HG03066 (cell line): Measurements from ENCODE around the gene RALGPS1.

Experiments used
- ATAC-seq: cut with Tn5 transposase; IDR thresholded peaks from one replicate; pipeline ENCODE4 v1.9.1; 2021; ENCODE audit warnings: low read depth; ENCODE audit not compliant: unreplicated experiment

Gene RALGPS1

DNA sequence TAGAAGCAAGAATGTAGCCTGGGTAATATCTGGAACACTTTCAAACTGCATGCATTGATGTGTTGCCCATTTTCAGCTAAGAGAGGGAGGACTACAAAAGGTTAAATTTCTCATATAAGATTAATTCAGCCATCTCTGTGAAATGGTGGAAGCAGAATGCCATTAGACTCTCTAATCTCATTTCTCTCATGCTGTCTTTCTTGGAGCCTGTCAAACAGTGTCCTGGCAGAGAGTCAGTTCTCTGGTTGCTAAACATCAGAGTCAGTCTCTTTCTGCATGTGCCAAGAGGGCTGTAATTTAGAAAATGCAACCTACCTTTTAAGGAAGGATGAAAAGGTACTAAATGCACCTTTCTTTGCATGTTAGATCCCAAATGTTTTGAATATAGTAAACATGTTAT lies 349.1 kb downstream of the RALGPS1 start:
- ATAC-seq, result no peak

DNA sequence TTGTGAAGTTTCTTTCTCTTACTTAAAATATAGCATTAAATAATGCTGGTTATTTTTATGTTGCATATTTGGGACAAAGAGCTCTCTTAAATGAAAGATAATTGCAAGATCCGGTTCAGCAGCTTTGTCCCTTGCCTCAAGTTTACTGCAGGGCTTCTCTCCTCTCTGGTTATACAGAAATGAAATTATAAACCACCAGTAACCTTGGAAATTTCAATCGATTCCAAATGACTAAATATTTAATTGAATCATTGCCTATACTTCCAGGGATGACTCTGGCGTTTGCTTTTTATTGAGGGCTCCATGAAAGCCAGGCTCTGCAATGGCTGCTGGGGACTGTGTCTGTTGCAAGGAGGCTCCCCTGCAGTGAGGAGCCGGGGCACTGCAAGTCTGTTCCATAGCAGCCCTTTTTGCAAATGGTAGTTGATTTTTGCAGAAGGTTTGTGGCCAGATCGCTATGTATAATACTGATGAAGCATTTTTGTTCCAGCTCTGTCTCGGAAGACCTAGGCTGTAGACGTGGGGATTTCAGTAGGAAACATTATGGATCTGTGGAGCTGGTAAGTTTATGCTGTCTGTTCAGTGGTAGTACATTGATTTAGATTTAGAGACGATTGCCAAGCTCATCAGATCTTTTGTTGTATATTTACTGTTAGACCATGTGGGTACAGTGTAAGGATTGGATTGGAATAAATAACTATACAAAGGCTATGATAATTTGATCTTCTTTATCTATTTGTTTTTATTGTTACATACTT lies 350.1 kb downstream of the RALGPS1 start, which contains the start of gene GARNL3:
Gene GARNL3, plus strand, starts transcription at position 313 of the 758 bp plus-strand sequence. Its CDS starts 104 bp downstream, at position 417.
- ATAC-seq, result no peak

DNA sequence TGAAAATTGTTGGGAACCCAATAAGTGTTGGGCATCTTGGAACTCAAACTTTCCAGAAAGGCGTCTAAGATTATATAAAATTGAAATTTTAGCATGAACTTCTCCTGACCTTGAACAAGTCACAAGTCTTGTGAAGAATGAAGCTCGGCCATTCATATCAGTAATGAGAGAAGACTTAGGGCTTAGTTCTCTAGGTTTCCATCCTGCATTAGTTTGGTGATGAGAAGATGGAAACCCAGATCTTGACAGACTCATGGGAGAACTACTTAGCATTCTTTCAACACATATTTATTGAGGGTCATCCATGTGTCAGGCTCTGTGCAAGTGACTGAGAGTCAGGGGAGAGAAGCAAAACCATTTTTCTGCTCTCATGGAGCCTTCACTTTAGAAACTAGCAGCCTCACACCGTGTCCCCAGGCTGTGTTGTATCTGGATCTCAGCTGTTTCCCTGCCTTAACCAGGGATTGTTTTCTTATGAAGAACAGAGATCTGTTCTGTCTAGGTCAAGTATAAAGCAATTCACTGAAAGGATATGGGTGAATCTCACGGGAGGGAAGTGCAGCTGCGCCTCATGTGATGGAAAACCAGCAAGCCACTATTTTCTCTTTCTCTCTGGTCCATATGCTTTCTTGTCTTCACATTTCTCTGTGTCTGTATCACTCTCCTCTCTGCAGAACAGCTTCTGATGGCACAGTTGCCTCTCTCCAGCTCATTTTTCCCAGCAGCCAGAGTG lies 353.4 kb downstream of the RALGPS1 start:
- no peak for ATAC-seq

DNA sequence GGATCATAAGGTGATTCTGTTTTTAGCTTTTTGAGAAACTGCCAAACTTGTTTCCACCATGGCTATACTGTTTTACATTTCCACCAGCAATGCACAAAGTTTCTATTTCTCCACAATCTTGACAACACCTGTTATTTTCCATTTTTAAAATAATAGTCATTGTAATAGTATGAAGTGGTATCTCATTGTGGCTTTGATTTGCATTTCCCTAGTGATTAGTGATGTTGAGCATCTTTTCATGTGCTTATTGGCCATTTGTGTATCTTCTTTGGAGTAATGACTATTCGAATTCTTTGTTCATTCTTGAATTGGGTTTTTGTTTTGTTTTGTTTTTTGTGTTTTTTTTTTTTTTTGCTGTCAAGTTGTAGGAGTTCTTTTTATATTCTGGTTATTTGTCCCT lies 354.9 kb downstream of the RALGPS1 start:
- no peak for ATAC-seq
